HUES48 (cell line): ENCODE data around the gene UNK.

Source experiments
- H3K27ac ChIP-seq: one replicate; pipeline ENCODE4 v1.7.0; 2013; ENCODE audit warnings: low read depth, low read length, inconsistent platforms
- H3K27me3 ChIP-seq: 2 replicates; pipeline ENCODE4 v1.6.1; 2013; ENCODE audit warnings: mild to moderate bottlenecking, low read length; ENCODE audit not compliant: control insufficient read depth, insufficient read depth
- H3K36me3 ChIP-seq: 2 replicates; pipeline ENCODE4 v1.6.1; 2013; ENCODE audit warnings: low read length; ENCODE audit not compliant: control insufficient read depth, insufficient read depth
- H3K4me1 ChIP-seq: 2 replicates; pipeline ENCODE4 v1.6.1; 2013; ENCODE audit warnings: mild to moderate bottlenecking, low read length; ENCODE audit not compliant: control insufficient read depth, insufficient read depth
- H3K4me3 ChIP-seq: 2 replicates; pipeline ENCODE4 v1.5.1; 2013; ENCODE audit warnings: mild to moderate bottlenecking, low read depth, low read length
- H3K9ac ChIP-seq: 2 replicates; pipeline ENCODE4 v1.6.1; 2013; ENCODE audit warnings: mild to moderate bottlenecking, low read depth, low read length, moderate library complexity
- H3K9me3 ChIP-seq: 2 replicates; pipeline ENCODE4 v1.6.1; 2013; ENCODE audit warnings: low read length; ENCODE audit not compliant: control insufficient read depth, insufficient read depth

UNK gene

DNA sequence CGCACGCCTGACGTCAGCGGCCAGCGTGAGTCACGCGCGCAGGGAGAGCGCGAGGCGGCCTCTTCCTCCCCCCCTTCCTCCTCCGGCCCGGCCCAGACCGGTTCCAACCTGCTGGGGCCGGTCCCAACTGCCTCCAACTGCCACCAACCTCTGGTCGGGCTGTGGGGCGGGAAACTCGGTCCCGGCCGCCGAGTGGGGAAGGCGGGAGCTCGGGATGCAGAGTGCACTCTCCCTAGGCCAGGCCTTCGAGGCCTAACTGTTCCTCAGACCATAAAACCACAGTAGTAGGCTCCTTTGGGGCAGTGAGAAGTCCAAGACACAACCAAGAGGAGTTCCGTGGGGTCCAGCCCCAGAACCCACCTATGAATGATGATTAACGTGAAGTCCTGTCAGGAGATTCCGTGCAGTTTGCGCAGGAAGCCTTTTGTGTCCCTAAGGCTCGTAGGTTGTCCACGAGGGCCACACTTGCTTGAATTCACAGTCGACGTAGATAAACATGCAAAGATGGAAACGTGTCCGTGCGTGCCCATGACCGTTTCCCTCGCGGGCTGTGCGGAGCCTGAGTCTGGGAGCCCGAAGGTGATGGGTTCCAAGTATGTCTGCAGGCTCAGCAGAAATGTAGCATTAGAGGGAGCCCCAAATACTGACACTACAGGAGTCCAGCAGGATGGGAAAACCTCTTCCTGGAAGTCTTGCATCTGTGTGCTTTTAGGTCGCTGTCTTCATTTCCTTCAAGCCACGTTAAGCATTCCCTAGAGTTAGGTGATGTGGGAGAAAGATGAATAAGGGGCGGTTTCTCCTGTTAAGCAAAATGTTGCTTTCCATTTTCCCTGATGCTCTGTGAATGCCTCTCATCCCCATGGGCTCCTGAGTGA, 647 bp downstream of the UNK start:
- Histone ChIP-seq H3K4me1 (peaks cover 27% of the 10 kb centered on the region), H3K27ac (peak overlapping the region; percentile 100), H3K27me3 (no peaks in the 10 kb centered on the region), H3K9ac (peak overlapping the region; percentile 100), H3K4me3 (peak overlapping the region; percentile 99), H3K36me3 (0 out of 2 replicates have a peak, but pooled peaks cover 4% of the 10 kb centered on the region), H3K9me3 (no peaks in the 10 kb centered on the region)

DNA sequence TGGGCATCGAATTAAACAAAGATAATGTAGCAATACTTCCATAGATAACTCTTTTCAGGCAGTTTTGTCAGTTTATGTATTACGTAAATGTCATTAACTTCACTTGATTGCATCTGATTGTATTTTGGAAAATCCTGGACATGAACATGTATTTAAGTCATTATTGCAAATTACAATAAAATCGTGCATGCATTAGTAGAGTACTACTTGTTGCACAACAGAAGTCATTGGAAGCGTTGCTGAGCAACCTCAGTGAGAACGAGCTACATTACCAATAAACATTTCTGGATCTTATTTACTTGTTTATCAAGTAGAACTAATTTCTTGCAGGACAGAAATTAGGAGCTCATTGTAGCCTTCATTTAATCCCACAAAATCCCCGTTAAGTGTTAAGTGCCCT, 6.6 kb downstream of the UNK start:
- H3K4me1 ChIP-seq: peaks cover under 1% of the 10 kb centered on the region; the same call in 1 of the 2 replicates
- H3K9ac ChIP-seq: no peak overlapping the region
- no peak overlapping the region for H3K27ac ChIP-seq
- H3K27me3 ChIP-seq: no peaks in the 10 kb centered on the region
- no peak overlapping the region for H3K4me3 ChIP-seq
- no peaks in the 10 kb centered on the region for H3K9me3 ChIP-seq
- H3K36me3 ChIP-seq: peaks cover 47% of the 10 kb centered on the region

DNA sequence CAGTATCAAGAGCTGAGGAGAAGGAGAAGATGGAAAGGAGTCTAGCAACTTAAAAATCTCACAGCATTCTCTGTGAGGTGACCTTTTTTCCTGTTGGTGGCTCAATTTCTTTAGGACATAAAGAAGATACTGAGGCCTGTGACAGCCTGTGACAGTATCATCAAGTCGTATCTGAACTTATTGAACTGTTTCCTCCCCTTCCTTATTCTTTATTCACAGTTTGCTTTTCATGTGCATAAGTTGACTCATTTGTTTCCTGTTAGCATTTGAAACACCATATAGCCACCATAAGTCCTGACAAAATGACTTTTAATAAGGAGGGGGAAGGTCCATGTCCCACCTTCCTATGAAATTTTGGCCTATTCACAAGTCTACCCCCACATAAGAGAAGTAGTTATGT, 8.9 kb downstream of the UNK start:
- H3K27ac ChIP-seq: no peak overlapping the region
- H3K4me3 ChIP-seq: no peak overlapping the region
- H3K9me3 ChIP-seq: no peaks in the 10 kb centered on the region
- H3K27me3 ChIP-seq: no peaks in the 10 kb centered on the region
- no peak overlapping the region for H3K9ac ChIP-seq
- no peaks in the 10 kb centered on the region for H3K4me1 ChIP-seq
- H3K36me3 ChIP-seq: peaks cover 57% of the 10 kb centered on the region

DNA sequence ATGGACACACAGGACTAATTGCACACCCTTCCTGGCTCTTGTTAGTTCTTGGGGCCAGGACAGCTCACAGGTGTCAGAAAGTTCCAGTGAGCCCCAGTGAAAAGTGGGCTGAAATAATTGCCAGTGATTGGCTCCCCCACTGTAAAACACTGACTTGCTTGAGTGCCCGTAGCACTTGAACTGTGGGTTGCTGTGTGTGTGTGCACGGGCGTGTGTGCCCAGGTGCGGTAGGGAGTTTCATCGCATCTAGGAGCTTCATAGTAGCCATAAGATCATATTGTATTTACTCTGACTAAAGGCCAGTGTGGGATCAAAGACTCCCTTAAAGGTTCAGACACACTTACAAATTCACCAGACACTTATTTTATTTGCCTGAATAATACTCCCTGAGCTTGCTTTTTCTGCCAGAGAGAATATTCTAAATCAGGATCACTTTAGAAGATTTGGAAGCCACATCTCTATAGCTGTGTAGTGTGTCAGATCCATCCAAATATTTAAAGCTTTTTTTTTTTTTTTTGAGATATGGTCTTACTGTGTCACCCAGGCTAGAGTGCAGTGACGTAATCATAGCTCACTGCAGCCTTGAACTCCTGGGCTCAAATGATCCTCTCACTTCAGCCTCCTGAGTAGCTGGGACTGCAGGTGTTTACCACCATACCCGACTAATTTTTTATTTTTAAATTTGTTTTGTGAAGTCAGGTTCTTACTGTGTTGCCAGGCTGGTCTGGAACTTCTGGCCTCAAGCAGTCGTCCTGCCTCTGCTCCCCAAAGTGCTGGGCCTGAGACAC, 11.4 kb downstream of the UNK start:
- Histone ChIP-seq H3K27me3 (no peaks in the 10 kb centered on the region), H3K9ac (no peak overlapping the region), H3K4me1 (no peaks in the 10 kb centered on the region), H3K27ac (no peak overlapping the region), H3K36me3 (peaks cover 71% of the 10 kb centered on the region), H3K4me3 (no peak overlapping the region), H3K9me3 (no peaks in the 10 kb centered on the region)

DNA sequence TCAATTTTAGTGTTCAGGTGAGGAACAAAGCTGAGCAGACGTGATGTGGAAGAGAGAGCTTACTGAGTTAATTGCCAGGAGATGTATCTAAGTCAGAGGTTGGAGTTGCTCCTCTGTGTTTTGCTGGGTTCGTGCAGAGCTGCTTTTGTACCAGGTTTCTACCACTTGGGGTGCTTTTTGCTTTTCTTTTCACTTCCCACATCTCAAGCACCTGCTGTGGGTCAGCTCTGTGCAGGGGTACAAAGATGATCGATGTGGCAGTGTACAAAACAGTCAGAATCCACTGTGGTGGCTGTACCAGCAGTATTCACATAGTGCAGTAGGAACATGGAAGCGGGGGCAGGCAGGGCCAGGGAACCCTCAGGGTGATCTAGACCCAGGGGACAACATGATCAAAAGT, 14.8 kb downstream of the UNK start:
- Histone ChIP-seq H3K4me1 (no peaks in the 10 kb centered on the region), H3K4me3 (no peak overlapping the region), H3K27ac (no peak overlapping the region), H3K9me3 (no peaks in the 10 kb centered on the region), H3K36me3 (peaks cover 56% of the 10 kb centered on the region), H3K9ac (no peak overlapping the region), H3K27me3 (no peaks in the 10 kb centered on the region)

DNA sequence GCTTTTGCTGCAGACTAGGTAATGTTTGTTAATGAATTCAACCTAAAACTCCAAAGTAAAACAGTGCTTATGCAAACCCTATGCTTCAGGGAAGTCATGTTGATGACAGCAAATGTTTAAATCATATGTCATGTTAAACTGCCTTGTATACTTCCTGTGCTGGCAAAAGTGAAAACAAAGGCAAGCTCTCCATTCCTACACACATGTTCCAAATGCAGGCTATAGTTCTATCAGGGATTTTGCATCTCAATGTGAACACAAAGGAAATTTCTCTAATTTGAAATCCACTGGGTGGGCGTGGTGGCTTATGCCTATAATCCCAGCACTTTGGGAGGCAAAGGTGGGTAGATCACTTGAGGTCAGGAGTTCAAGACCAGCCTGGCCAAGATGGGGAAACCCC, 19.3 kb downstream of the UNK start:
- Histone ChIP-seq H3K9ac (no peak overlapping the region), H3K27me3 (no peaks in the 10 kb centered on the region), H3K9me3 (no peaks in the 10 kb centered on the region), H3K4me3 (no peak overlapping the region), H3K36me3 (peaks cover 30% of the 10 kb centered on the region), H3K4me1 (no peaks in the 10 kb centered on the region), H3K27ac (no peak overlapping the region)

DNA sequence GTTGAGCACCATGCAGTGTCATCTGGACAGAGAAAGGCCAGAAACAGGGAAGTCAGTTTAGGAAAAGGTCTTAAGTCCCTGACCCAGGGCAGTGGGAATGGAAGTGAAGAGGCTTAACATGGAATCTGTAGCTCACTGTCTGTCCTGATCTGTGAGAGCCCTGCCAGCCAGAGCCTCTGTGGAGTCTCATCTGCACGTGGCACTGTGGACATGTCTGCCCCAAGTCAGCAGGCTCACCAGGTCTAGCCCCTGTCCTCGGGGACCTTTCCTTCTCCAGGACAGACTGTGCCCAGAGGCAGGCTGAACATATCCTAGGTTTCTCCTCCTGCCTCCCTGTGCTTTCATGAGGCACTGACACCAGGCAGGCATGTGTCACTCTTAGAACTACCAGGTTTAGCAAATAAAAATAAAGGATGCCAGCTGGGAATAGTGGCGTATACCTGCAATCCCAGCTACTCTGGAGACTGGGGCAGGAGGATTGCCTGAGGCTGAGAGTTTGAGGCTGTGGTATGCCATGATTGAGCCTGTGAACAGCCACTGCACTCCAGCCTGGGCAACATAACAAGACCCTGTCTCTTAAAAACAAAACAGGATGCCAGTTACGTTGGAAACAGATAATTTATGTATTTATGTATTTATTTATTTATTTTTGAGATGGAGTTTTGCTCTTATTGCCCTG, 22.4 kb downstream of the UNK start:
- no peaks in the 10 kb centered on the region for H3K27me3 ChIP-seq
- H3K27ac ChIP-seq: no peak overlapping the region
- no peaks in the 10 kb centered on the region for H3K4me1 ChIP-seq
- H3K9ac ChIP-seq: no peak overlapping the region
- H3K36me3 ChIP-seq: peaks cover 43% of the 10 kb centered on the region
- no peak overlapping the region for H3K4me3 ChIP-seq
- no peaks in the 10 kb centered on the region for H3K9me3 ChIP-seq

DNA sequence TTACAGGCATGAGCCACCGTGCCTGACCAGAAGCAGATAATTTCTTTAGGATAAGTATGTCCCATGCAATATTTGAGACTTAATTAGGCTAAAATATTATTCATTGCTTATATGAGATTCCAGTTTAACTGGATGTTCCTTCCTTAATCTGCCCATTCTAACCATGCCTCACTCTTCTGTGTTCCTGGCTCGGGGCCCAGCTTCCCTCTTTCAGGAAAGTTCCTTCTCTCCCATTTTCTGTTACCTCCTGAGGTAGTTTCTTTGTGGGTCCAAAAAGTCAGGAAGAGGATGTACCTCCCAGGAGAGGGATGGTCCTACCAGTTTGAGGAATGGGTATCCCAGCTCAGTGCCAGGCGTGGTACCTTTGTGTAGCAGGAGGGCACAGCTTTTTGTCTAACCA, 23.3 kb downstream of the UNK start:
- H3K36me3 ChIP-seq: peaks cover 48% of the 10 kb centered on the region

DNA sequence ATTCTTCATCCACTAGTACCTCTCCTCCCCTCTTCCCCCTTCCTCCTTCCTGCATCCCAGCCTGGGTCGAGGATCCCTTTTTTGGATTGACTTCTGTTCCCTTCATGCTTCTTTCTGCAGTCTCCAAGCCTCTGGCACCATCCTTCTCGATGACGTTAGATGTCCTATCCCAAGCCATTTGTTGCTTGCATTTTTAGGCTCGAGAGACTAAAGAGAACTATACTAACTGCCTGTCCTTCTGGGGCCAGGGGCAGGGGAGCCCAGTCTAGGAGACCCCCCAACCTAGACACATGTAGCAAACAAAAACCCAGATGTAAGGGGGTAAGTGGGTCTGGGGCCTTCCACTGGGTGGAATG, 23.9 kb downstream of the UNK start:
- H3K9ac ChIP-seq: no peak overlapping the region
- no peak overlapping the region for H3K27ac ChIP-seq
- no peaks in the 10 kb centered on the region for H3K9me3 ChIP-seq
- no peaks in the 10 kb centered on the region for H3K4me1 ChIP-seq
- peaks cover 51% of the 10 kb centered on the region for H3K36me3 ChIP-seq
- no peak overlapping the region for H3K4me3 ChIP-seq
- no peaks in the 10 kb centered on the region for H3K27me3 ChIP-seq

More for the DNA sequence above, 23.3 kb downstream of the UNK start:
- H3K9me3 ChIP-seq: no peaks in the 10 kb centered on the region
- no peak overlapping the region for H3K9ac ChIP-seq
- H3K27ac ChIP-seq: no peak overlapping the region
- no peaks in the 10 kb centered on the region for H3K27me3 ChIP-seq
- no peak overlapping the region for H3K4me3 ChIP-seq
- no peaks in the 10 kb centered on the region for H3K4me1 ChIP-seq

DNA sequence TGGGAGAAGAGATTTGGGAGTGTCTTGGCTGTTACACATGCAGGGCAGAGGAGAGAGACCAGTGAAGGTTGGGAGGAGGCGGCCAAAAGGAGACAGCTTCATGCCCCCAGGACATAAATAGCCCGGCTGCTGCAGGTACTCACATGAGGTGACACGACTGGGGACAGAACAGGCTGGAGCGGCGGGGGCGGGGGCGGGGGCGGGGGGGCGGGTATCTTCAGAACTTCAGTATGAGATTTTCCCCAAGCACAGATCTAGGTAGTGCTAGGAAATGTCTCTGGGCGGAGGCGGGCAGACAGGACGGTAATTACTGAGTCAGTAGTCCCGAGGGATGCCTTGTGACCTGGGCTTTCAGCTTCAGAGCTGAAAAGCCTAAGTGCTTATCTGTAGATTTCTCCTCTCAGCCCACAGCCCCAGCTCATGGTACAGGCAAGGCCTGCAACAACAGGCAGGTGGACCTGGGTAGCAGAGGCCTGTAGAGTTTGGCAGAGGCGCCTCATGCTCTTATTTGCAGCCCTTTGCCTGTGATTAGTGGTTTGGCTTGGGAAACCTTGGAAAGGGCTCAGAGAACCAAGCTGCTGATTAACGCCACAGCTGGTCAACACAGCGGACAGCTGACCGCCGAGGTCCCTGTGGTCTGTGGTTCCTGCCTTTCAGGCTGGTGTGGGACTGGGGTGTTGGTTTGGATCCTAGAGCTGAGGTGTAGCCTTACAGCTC, 24.5 kb downstream of the UNK start:
- Histone ChIP-seq H3K9ac (no peak overlapping the region), H3K4me1 (no peaks in the 10 kb centered on the region), H3K4me3 (no peak overlapping the region), H3K36me3 (peaks cover 52% of the 10 kb centered on the region), H3K27me3 (no peaks in the 10 kb centered on the region), H3K9me3 (no peaks in the 10 kb centered on the region), H3K27ac (no peak overlapping the region)
